Body of pancreas (tissue), 4 donors: ENCODE data around the gene SLC19A2.

Source experiments
- CTCF ChIP-seq, 7 experiments: fragments of 450-650 bp in 4 of 7; fragments of 200-600 bp in 3 of 7; sonication (generic) in 3 of 7; IDR thresholded peaks; one replicate each; pipeline ENCODE4 v1.5.1; 2016 to 2019; ENCODE audit warnings: antibody characterized with exemption in 7 of 7
- POLR2A ChIP-seq, 3 donors: fragments of 450-650 bp; IDR thresholded peaks; one replicate each; pipeline ENCODE4 v1.6.1; 2016; ENCODE audit warnings: antibody characterized with exemption in 3 of 3, mild to moderate bottlenecking in 2 of 3

GRCh38 chr1:169528215-169529067 lies 42.7 kb upstream of the SLC19A2 start:
- TF ChIP-seq CTCF (IDR thresholded peaks at IDR 0.05) (no peak), POLR2A (IDR thresholded peaks at IDR 0.05) (no peak)
